Measurements from ENCODE around the gene BID.

BID gene

GRCh38 chr22:17769013-17769715, 5.1 kb downstream of the BID start:
- TF ChIP-seq CTCF (IDR thresholded peaks at IDR 0.05) = no peak

- TF ChIP-seq CTCF (IDR thresholded peaks at IDR 0.05) = no peak
Measured at GRCh38 chr22:17767233-17768065, 6.8 kb downstream of the BID start.

- no peak for TF ChIP-seq CTCF (IDR thresholded peaks at IDR 0.05)
Measured at GRCh38 chr22:17764036-17764435, 10.2 kb downstream of the BID start.

- TF ChIP-seq CTCF (IDR thresholded peaks at IDR 0.05) = no peak
Measured at GRCh38 chr22:17761138-17761488, 13.2 kb downstream of the BID start.

GRCh38 chr22:17754233-17754925, 19.9 kb downstream of the BID start:
- TF ChIP-seq CTCF (IDR thresholded peaks at IDR 0.05) = no peak

GRCh38 chr22:17753401-17753989, 20.8 kb downstream of the BID start:
- no peak for TF ChIP-seq CTCF (IDR thresholded peaks at IDR 0.05)

GRCh38 chr22:17751596-17751995, 22.7 kb downstream of the BID start:
- no peak for TF ChIP-seq CTCF (IDR thresholded peaks at IDR 0.05)
